Neural cell (in vitro differentiated cells): ENCODE results near the gene EYA3.
A peak's percentile ranks its signal among the peaks of the same experiment; 100 is the strongest.

Experiments used
- EP300 ChIP-seq: fragments of 450-650 bp; conservative IDR thresholded peaks from 2 replicates; pipeline ENCODE4 v1.6.1; 2014; ENCODE audit warnings: antibody characterized with exemption, mild to moderate bottlenecking, moderate library complexity; ENCODE audit not compliant: poor library complexity, severe bottlenecking
- MXI1 ChIP-seq: fragments of 450-650 bp; conservative IDR thresholded peaks from 2 replicates; pipeline ENCODE4 v1.6.1; 2014; ENCODE audit warnings: antibody characterized with exemption, mild to moderate bottlenecking; ENCODE audit not compliant: poor library complexity, severe bottlenecking
- RAD21 ChIP-seq: fragments of 450-650 bp; conservative IDR thresholded peaks from 2 replicates; pipeline ENCODE4 v1.6.1; 2014; ENCODE audit warnings: antibody characterized with exemption, mild to moderate bottlenecking, moderate library complexity
- TF ChIP-seq, protein P1 (sequence below): IDR thresholded peaks from 2 replicates; pipeline ENCODE4 v1.6.1; 2012; ENCODE audit warnings: borderline replicate concordance

GRCh38 chr1:28091043-28091781 is 2.8 kb upstream of the EYA3 start:
- peak; percentile 51 for TF ChIP-seq RAD21
- TF ChIP-seq MXI1 = no peak
- TF ChIP-seq EP300 = no peak
- TF ChIP-seq, protein P1, sequence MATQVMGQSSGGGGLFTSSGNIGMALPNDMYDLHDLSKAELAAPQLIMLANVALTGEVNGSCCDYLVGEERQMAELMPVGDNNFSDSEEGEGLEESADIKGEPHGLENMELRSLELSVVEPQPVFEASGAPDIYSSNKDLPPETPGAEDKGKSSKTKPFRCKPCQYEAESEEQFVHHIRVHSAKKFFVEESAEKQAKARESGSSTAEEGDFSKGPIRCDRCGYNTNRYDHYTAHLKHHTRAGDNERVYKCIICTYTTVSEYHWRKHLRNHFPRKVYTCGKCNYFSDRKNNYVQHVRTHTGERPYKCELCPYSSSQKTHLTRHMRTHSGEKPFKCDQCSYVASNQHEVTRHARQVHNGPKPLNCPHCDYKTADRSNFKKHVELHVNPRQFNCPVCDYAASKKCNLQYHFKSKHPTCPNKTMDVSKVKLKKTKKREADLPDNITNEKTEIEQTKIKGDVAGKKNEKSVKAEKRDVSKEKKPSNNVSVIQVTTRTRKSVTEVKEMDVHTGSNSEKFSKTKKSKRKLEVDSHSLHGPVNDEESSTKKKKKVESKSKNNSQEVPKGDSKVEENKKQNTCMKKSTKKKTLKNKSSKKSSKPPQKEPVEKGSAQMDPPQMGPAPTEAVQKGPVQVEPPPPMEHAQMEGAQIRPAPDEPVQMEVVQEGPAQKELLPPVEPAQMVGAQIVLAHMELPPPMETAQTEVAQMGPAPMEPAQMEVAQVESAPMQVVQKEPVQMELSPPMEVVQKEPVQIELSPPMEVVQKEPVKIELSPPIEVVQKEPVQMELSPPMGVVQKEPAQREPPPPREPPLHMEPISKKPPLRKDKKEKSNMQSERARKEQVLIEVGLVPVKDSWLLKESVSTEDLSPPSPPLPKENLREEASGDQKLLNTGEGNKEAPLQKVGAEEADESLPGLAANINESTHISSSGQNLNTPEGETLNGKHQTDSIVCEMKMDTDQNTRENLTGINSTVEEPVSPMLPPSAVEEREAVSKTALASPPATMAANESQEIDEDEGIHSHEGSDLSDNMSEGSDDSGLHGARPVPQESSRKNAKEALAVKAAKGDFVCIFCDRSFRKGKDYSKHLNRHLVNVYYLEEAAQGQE = no peak
